ENCODE results near the gene HENMT1. TPM values are rescaled to one million over a fixed set of nuclear protein-coding genes. Genes with fewer than 3 reads are reported as not detected.
A peak's percentile ranks its signal among the peaks of the same experiment; 100 is the strongest.

Gene HENMT1
- 8.7 and 9.7 TPM in 2 replicates for polyA plus RNA-seq (2011; rRNA removed)
- 2.5 and 2.6 TPM in 2 replicates for polyA plus RNA-seq (2012; cell fraction: cytosol; rRNA removed)
- polyA plus RNA-seq (2012; cell fraction: nucleus; rRNA removed), result 0.94 and 1.3 TPM in 2 replicates
- 6.8 to 10.3 TPM (median 8.1 TPM) in 3 replicates for polyA plus RNA-seq (2017; fragmentation: RNase III; extraction: RNeasy Plus Mini Kit Qiagen cat#74134 plus additional on column Dnase treatment)
- polyA minus RNA-seq (2011; rRNA and poly(A)+ RNA removed), result 2.1 and 2.3 TPM in 2 replicates

DNA sequence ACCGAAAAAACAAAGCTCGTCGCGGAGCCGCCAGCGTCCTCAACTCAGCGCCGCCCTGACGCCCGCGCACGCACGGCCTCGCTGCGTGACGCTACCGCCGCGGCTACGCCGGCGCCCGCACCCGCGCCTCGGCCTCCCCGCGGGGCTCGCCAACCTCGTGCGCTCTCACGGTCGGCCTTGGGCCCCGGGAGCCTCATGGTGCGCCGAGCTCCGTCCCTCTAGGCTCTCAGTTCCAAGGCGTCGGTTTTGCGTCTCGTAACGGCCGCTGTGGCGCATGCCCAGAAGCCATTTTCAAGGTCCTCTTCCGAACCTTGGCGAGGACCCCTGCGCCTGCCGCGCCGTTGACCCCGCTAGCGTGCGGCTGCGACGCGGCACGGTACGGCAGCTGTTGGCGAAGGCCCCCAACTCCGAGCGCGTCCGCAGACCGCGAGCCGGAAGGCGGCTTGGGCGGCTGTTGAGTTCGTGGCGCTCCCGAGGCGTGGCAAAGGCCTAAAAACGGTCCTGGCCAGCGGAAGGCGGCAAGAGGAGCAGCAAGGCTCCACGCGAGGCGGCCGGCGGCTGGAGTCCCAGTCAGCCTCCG lies at the start of gene HENMT1:
Gene HENMT1 (minus strand): TSS at position 64 of the 580 bp plus-strand sequence. CDS start 1,209 bp downstream, outside the sequence.
- 0% methylated on average over 7 of the region's 81 CpGs for WGBS (ENCODE audit: missing lambda C conversion rate)
- Histone ChIP-seq H3K4me2 (peak within 1 kb of the TSS; percentile 79), H3K4me1 (0 out of 3 replicates have a peak, but pooled peaks cover 3% of the 10 kb centered on the region), H3K4me3 (peak within 1 kb of the TSS; percentile 60), H3K27ac (peak within 1 kb of the TSS; percentile 92 to 98), H3K9me3 (no peaks in the 10 kb centered on the region)
- DNase-seq (ENCODE audit: low read depth in 1 of 2, low spot score in 1 of 2), result peak; percentile 19 to 80
- peak; percentile 92 to 95 for ATAC-seq
- FAIRE-seq, result no peak
- ChIA-PET POLR2A (interaction anchor here (0.7 to 1.9 kb wide), 7 partner anchors 11 to 461 kb away, joined by 3 to 32 read pairs (median 4); partner anchors contain the start of genes EEIG2, PRPF38B and SLC25A24), CTCF (interaction anchor here (0.9 to 1.1 kb wide), 3 partner anchors 16 to 102 kb away, joined by 3 to 4 read pairs (median 3); no protein-coding TSS in a partner anchor)
- TF ChIP-seq RCOR1 (IDR thresholded peaks at IDR 0.05; ENCODE audit: low read depth, low read length) (no peak), EHMT2 (IDR thresholded peaks at IDR 0.05; ENCODE audit: low read depth) (no peak), NPAS2 (CRISPR knock-in tag; IDR thresholded peaks at IDR 0.05; ENCODE audit: borderline replicate concordance) (no peak), POLR2AphosphoS2 (conservative IDR thresholded peaks at IDR 0.05; ENCODE audit: low read length) (no peak), CBX2 (IDR thresholded peaks at IDR 0.05; ENCODE audit: borderline replicate concordance, low read depth) (no peak), HMGXB4 (CRISPR knock-in tag; IDR thresholded peaks at IDR 0.05; ENCODE audit: borderline replicate concordance) (no peak; the same call in 1 of the 2 replicates), KDM5A (IDR thresholded peaks at IDR 0.05) (no peak), HOXB13 (CRISPR knock-in tag; IDR thresholded peaks at IDR 0.05; ENCODE audit: low read depth) (peak; percentile 86; the same call in 1 of the 2 replicates), PHF8 (IDR thresholded peaks at IDR 0.05; ENCODE audit: borderline replicate concordance, low read depth) (peak; percentile 69; the same call in 1 of the 2 replicates), MAX (IDR thresholded peaks at IDR 0.05) (peak; percentile 96), POLR2A (IDR thresholded peaks at IDR 0.05; ENCODE audit: low read length) (peak; percentile 38), MAFK (IDR thresholded peaks at IDR 0.05; ENCODE audit: partially characterized antibody) (no peak), HOXB5 (CRISPR knock-in tag; IDR thresholded peaks at IDR 0.05) (peak; percentile 77; the same call in 1 of the 2 replicates), NFE2L2 (conservative IDR thresholded peaks at IDR 0.05; ENCODE audit: low read length) (no peak), EHF (CRISPR knock-in tag; IDR thresholded peaks at IDR 0.05) (no peak), MAZ (IDR thresholded peaks at IDR 0.05; ENCODE audit: borderline replicate concordance, low read depth, low read length) (no peak), E2F6 (IDR thresholded peaks at IDR 0.05; ENCODE audit: borderline replicate concordance, low read depth) (peak; percentile 97), USF2 (IDR thresholded peaks at IDR 0.05) (no peak), MYC (IDR thresholded peaks at IDR 0.05; ENCODE audit: borderline replicate concordance, low read length) (no peak), FOXS1 (CRISPR knock-in tag; IDR thresholded peaks at IDR 0.05) (no peak), JUN (IDR thresholded peaks at IDR 0.05) (peak in 1 of 2 experiments; percentile 69; a peak in 3 of 5 replicates), ESRRA (IDR thresholded peaks at IDR 0.05; ENCODE audit: borderline replicate concordance, low read length) (no peak), ELK1 (IDR thresholded peaks at IDR 0.05; ENCODE audit: low read depth, low read length) (no peak), KDM1A (IDR thresholded peaks at IDR 0.05; ENCODE audit: low read depth) (no peak), TP53 (CRISPR knock-in tag; IDR thresholded peaks at IDR 0.05) (peak; percentile 51), HDAC2 (IDR thresholded peaks at IDR 0.05) (no peak), RNF2 (IDR thresholded peaks at IDR 0.05; ENCODE audit: borderline replicate concordance, low read depth) (0 out of 2 replicates have a peak, but pooled peaks have one; percentile 25), SMC3 (IDR thresholded peaks at IDR 0.05) (no peak), CHD4 (IDR thresholded peaks at IDR 0.05; ENCODE audit: borderline replicate concordance) (no peak), EP300 (IDR thresholded peaks at IDR 0.05) (no peak)
- TF ChIP-seq, protein P1, sequence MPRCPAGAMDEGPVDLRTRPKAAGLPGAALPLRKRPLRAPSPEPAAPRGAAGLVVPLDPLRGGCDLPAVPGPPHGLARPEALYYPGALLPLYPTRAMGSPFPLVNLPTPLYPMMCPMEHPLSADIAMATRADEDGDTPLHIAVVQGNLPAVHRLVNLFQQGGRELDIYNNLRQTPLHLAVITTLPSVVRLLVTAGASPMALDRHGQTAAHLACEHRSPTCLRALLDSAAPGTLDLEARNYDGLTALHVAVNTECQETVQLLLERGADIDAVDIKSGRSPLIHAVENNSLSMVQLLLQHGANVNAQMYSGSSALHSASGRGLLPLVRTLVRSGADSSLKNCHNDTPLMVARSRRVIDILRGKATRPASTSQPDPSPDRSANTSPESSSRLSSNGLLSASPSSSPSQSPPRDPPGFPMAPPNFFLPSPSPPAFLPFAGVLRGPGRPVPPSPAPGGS (IDR thresholded peaks at IDR 0.05), result 0 out of 3 replicates have a peak, but pooled peaks have one; percentile 30
